Fibroblast of skin of left biceps (primary cell): ENCODE data around the gene MRRF.

Experiments used
- DNase-seq, 2 experiments: peaks; one replicate each; pipeline ENCODE4 v3.0.0-alpha.2; 2013; ENCODE audit warnings: low read depth in 2 of 2

MRRF gene

DNA sequence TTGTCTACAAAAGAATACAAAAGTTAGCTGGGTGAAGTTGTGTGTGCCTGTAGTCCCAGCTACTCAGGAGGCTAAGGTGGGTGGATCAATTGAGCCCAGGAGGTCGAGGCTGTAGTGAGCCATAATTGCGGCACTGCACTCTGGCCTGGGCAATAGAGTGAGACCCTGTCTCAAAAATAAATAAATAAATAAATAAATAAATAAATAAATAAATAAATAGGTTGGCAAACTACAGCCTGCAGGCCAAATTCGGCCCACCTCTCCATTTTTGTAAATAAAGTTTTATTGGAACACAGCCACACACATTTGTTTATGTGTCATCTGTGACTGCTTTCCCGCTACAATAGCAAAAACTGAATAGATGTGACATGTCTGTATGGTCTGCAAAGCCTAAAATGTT is 115.6 kb downstream of the MRRF start:
- no peak for DNase-seq
